Measurements from ENCODE around the gene ICAM1. TPM values are rescaled to one million over a fixed set of nuclear protein-coding genes. Genes with fewer than 3 reads are reported as not detected.

Gene ICAM1
- total and polyA plus RNA-seq, 2 of the 13 experiments (the other 11 are each of a cell fraction or from before 2014, with no cell fraction given), result 37.9 to 98.4 TPM

- intact Hi-C loops (cut with micrococcal nuclease; ENCODE audit: unreplicated experiment) (no loop called here), in situ Hi-C loops (cut with HindIII; ENCODE audit: extremely low pct_ligation_motif_present, low pct_unique_long_range_greater_than_20kb) (no loop called here)
- no peak overlapping the region for H3K4me2 ChIP-seq (ENCODE audit: low read depth, low read length)
- ATAC-seq, result peak; percentile 7
- DNase-seq (ENCODE audit: low spot score), result no peak
- CTCF ChIA-PET (ENCODE audit: low intra/inter-chr PET ratio, low total read pairs), result no interaction called here
- no TSS peak for BruUV-seq (replicated peaks)
- no peaks in the 10 kb centered on the region for H3K4me1 ChIP-seq (ENCODE audit: insufficient read depth, low read length)
- peaks cover 33 to 82% of the 10 kb centered on the region in 2 experiments for H3K36me3 ChIP-seq (replicated peaks in 1 of 2; ENCODE audit: control insufficient read depth in 1 of 2, insufficient read depth in 2 of 2, low read length in 2 of 2)
- no peaks in the 10 kb centered on the region for H3K27me3 ChIP-seq (ENCODE audit: control insufficient read depth in 1 of 2, insufficient read depth in 2 of 2, low read length in 2 of 2)
- H3K27ac ChIP-seq (ENCODE audit: extremely low read length, insufficient read depth, low read length), result no peak overlapping the region
- no peak for FAIRE-seq
- no peaks in the 10 kb centered on the region for H3K79me2 ChIP-seq (ENCODE audit: insufficient read depth, low read length)
- 0 out of 2 replicates have a peak, but pooled peaks cover under 1% of the 10 kb centered on the region for H4K20me1 ChIP-seq (ENCODE audit: insufficient read depth, low read length)
- H3K9ac ChIP-seq (ENCODE audit: insufficient read depth, low read depth, low read length), result no peak overlapping the region
- TF ChIP-seq ZNF687 (CRISPR knock-in tag; IDR thresholded peaks at IDR 0.05) (0 out of 2 replicates have a peak, but pooled peaks have one; percentile 9), AGO2 (optimal IDR thresholded peaks at IDR 0.05; ENCODE audit: low read depth, low read length) (peak; percentile 67), ZNF280B (CRISPR knock-in tag; IDR thresholded peaks at IDR 0.05; ENCODE audit: borderline replicate concordance) (no peak)
- H3K4me3 ChIP-seq (replicated peaks in 1 of 3; ENCODE audit: insufficient read depth in 1 of 3, low read depth in 2 of 3, low read length in 3 of 3), result no peak overlapping the region
- 100% methylated on average over 11 of the region's 19 CpGs for WGBS (ENCODE audit: low lambda C conversion rate)
- POLR2A ChIA-PET, result interaction anchor here (2.4 kb wide), 1 partner anchor 10 kb away, joined by 10 read pairs; no protein-coding TSS in a partner anchor
- H3K9me3 ChIP-seq (ENCODE audit: low read length), result no peaks in the 10 kb centered on the region
- no peak overlapping the region for H2AFZ ChIP-seq (ENCODE audit: low read length)
Measured at GRCh38 chr19:10321874-10322835, 51.2 kb downstream of the ICAM1 start.

Measured in HepG2 (cell line).